Loucy (cell line): ENCODE measurements around the gene PTS.

Experiments used
- EZH2phosphoT487 ChIP-seq: fragments of 200-600 bp; IDR thresholded peaks from 2 replicates; pipeline ENCODE4 v1.6.1; 2018; ENCODE audit warnings: antibody characterized with exemption, mild to moderate bottlenecking, moderate library complexity, borderline replicate concordance
- TF ChIP-seq, protein P1 (sequence below): fragments of 200-600 bp; sonication (generic); conservative IDR thresholded peaks from 2 replicates; pipeline ENCODE4 v1.5.1; 2014; ENCODE audit warnings: mild to moderate bottlenecking, antibody characterized with exemption, low read length

DNA sequence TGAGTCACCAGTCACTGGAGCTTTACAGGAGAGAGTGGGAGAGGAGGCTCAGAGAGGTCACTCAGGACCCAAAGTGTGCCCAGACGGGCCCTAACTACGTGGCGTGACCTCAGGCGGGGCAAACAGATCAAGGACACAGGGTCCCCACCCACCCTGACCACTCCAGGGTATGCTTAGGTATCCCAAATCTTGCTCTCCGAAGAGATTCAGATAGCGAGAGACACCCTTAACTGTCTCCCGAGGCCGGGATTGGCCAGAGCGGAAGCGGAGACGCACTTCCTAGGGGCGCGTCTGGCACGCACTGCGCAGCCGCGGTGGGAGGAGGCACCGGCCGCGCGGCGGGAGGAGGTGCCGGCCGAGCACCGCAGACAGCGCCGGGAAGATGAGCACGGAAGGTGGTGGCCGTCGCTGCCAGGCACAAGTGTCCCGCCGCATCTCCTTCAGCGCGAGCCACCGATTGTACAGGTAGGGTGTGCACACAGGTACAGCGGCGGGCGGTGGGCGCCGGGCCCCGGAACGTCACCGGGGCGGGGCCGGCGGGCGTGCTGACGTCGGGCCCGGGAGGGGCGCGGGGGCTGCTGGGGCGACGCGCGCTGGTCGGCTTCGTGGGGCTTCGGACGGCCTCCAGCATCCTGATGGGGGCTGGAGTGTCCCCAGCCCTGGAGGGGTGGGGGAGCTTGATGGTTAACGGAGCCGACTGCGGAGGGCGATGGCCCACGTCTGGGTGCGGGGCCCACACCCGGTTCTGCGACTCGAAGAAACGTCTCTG, at the start of gene PTS:
- TF ChIP-seq, protein P1, sequence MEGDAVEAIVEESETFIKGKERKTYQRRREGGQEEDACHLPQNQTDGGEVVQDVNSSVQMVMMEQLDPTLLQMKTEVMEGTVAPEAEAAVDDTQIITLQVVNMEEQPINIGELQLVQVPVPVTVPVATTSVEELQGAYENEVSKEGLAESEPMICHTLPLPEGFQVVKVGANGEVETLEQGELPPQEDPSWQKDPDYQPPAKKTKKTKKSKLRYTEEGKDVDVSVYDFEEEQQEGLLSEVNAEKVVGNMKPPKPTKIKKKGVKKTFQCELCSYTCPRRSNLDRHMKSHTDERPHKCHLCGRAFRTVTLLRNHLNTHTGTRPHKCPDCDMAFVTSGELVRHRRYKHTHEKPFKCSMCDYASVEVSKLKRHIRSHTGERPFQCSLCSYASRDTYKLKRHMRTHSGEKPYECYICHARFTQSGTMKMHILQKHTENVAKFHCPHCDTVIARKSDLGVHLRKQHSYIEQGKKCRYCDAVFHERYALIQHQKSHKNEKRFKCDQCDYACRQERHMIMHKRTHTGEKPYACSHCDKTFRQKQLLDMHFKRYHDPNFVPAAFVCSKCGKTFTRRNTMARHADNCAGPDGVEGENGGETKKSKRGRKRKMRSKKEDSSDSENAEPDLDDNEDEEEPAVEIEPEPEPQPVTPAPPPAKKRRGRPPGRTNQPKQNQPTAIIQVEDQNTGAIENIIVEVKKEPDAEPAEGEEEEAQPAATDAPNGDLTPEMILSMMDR = no peak
- no peak for TF ChIP-seq EZH2phosphoT487
